Measurements from ENCODE around the gene SLC66A3. TPM values are rescaled to one million over a fixed set of nuclear protein-coding genes. Genes with fewer than 3 reads are reported as not detected.

Gene SLC66A3
- total RNA-seq, 1 experiment from 2014 or later: 21.1 TPM

- H3K27me3 ChIP-seq (ENCODE audit: control insufficient read depth, insufficient read depth, low read length): no peaks in the 10 kb centered on the region; the same call in 1 of the 2 replicates
- H3K4me3 ChIP-seq (ENCODE audit: insufficient read depth, low read depth, low read length): no peak overlapping the region
- DNase-seq: no peak
- H3K36me3 ChIP-seq (replicated peaks; ENCODE audit: control insufficient read depth, insufficient read depth, low read length): no peaks in the 10 kb centered on the region
Measured at GRCh38 chr2:11147263-11147662, 8.0 kb upstream of the SLC66A3 start.

- H3K36me3 ChIP-seq (replicated peaks; ENCODE audit: control insufficient read depth, insufficient read depth, low read length): no peaks in the 10 kb centered on the region
- peaks cover 12% of the 10 kb centered on the region for H3K27me3 ChIP-seq (ENCODE audit: control insufficient read depth, insufficient read depth, low read length)
- no peak overlapping the region for H3K4me3 ChIP-seq (ENCODE audit: insufficient read depth, low read depth, low read length)
- no peak for DNase-seq
Measured at GRCh38 chr2:11152591-11152990, 2.7 kb upstream of the SLC66A3 start.

GRCh38 chr2:11154016-11154922 lies 998 bp upstream of the SLC66A3 start:
- H3K36me3 ChIP-seq (replicated peaks; ENCODE audit: control insufficient read depth, insufficient read depth, low read length): no peaks in the 10 kb centered on the region
- DNase-seq: peak; percentile 40
- H3K4me3 ChIP-seq (ENCODE audit: insufficient read depth, low read depth, low read length): peak overlapping the region; percentile 37
- peaks cover 12% of the 10 kb centered on the region for H3K27me3 ChIP-seq (ENCODE audit: control insufficient read depth, insufficient read depth, low read length)

GRCh38 chr2:11154923-11155380 lies 315 bp upstream of the SLC66A3 start:
- Histone ChIP-seq H3K36me3 (replicated peaks; ENCODE audit: control insufficient read depth, insufficient read depth, low read length) (no peaks in the 10 kb centered on the region), H3K27me3 (ENCODE audit: control insufficient read depth, insufficient read depth, low read length) (peaks cover 12% of the 10 kb centered on the region), H3K4me3 (ENCODE audit: insufficient read depth, low read depth, low read length) (peak overlapping the region; percentile 37)
- peak; percentile 100 for DNase-seq

- peaks cover 12% of the 10 kb centered on the region for H3K27me3 ChIP-seq (ENCODE audit: control insufficient read depth, insufficient read depth, low read length)
- no peak overlapping the region for H3K4me3 ChIP-seq (ENCODE audit: insufficient read depth, low read depth, low read length)
- no peaks in the 10 kb centered on the region for H3K36me3 ChIP-seq (replicated peaks; ENCODE audit: control insufficient read depth, insufficient read depth, low read length)
- DNase-seq: peak; percentile 64
Measured at GRCh38 chr2:11156396-11157075, 1.3 kb downstream of the SLC66A3 start.

GRCh38 chr2:11157296-11157695 lies 2.0 kb downstream of the SLC66A3 start:
- H3K36me3 ChIP-seq (replicated peaks; ENCODE audit: control insufficient read depth, insufficient read depth, low read length): no peaks in the 10 kb centered on the region
- no peak overlapping the region for H3K4me3 ChIP-seq (ENCODE audit: insufficient read depth, low read depth, low read length)
- peaks cover 12% of the 10 kb centered on the region for H3K27me3 ChIP-seq (ENCODE audit: control insufficient read depth, insufficient read depth, low read length)
- DNase-seq: peak; percentile 44

GRCh38 chr2:11157731-11158130 lies 2.5 kb downstream of the SLC66A3 start:
- no peak overlapping the region for H3K4me3 ChIP-seq (ENCODE audit: insufficient read depth, low read depth, low read length)
- peaks cover 12% of the 10 kb centered on the region for H3K27me3 ChIP-seq (ENCODE audit: control insufficient read depth, insufficient read depth, low read length)
- H3K36me3 ChIP-seq (replicated peaks; ENCODE audit: control insufficient read depth, insufficient read depth, low read length): no peaks in the 10 kb centered on the region
- DNase-seq: no peak

GRCh38 chr2:11158916-11159573 lies 3.8 kb downstream of the SLC66A3 start:
- Histone ChIP-seq H3K27me3 (ENCODE audit: control insufficient read depth, insufficient read depth, low read length) (peaks cover 7% of the 10 kb centered on the region), H3K4me3 (ENCODE audit: insufficient read depth, low read depth, low read length) (no peak overlapping the region), H3K36me3 (replicated peaks; ENCODE audit: control insufficient read depth, insufficient read depth, low read length) (no peaks in the 10 kb centered on the region)
- peak; percentile 44 for DNase-seq

- no peaks in the 10 kb centered on the region for H3K36me3 ChIP-seq (replicated peaks; ENCODE audit: control insufficient read depth, insufficient read depth, low read length)
- H3K27me3 ChIP-seq (ENCODE audit: control insufficient read depth, insufficient read depth, low read length): peaks cover 7% of the 10 kb centered on the region
- DNase-seq: peak; percentile 44
Measured at GRCh38 chr2:11159574-11160170, 4.4 kb downstream of the SLC66A3 start.

GRCh38 chr2:11160256-11160655 lies 5.0 kb downstream of the SLC66A3 start:
- H3K4me3 ChIP-seq (ENCODE audit: insufficient read depth, low read depth, low read length): no peak overlapping the region
- H3K27me3 ChIP-seq (ENCODE audit: control insufficient read depth, insufficient read depth, low read length): peaks cover 7% of the 10 kb centered on the region
- DNase-seq: peak; percentile 28
- no peaks in the 10 kb centered on the region for H3K36me3 ChIP-seq (replicated peaks; ENCODE audit: control insufficient read depth, insufficient read depth, low read length)

More at GRCh38 chr2:11159574-11160170, 4.4 kb downstream of the SLC66A3 start:
- H3K4me3 ChIP-seq (ENCODE audit: insufficient read depth, low read depth, low read length): no peak overlapping the region

GRCh38 chr2:11160731-11161455 lies 5.6 kb downstream of the SLC66A3 start:
- Histone ChIP-seq H3K36me3 (replicated peaks; ENCODE audit: control insufficient read depth, insufficient read depth, low read length) (no peaks in the 10 kb centered on the region), H3K27me3 (ENCODE audit: control insufficient read depth, insufficient read depth, low read length) (peaks cover 5% of the 10 kb centered on the region), H3K4me3 (ENCODE audit: insufficient read depth, low read depth, low read length) (no peak overlapping the region)
- no peak for DNase-seq

GRCh38 chr2:11161747-11162146 lies 6.5 kb downstream of the SLC66A3 start:
- no peaks in the 10 kb centered on the region for H3K36me3 ChIP-seq (replicated peaks; ENCODE audit: control insufficient read depth, insufficient read depth, low read length)
- no peak overlapping the region for H3K4me3 ChIP-seq (ENCODE audit: insufficient read depth, low read depth, low read length)
- no peak for DNase-seq
- peaks cover 2% of the 10 kb centered on the region; the same call in 1 of the 2 replicates for H3K27me3 ChIP-seq (ENCODE audit: control insufficient read depth, insufficient read depth, low read length)

GRCh38 chr2:11163439-11164317 lies 8.4 kb downstream of the SLC66A3 start:
- no peaks in the 10 kb centered on the region for H3K36me3 ChIP-seq (replicated peaks; ENCODE audit: control insufficient read depth, insufficient read depth, low read length)
- H3K27me3 ChIP-seq (ENCODE audit: control insufficient read depth, insufficient read depth, low read length): no peaks in the 10 kb centered on the region
- DNase-seq: no peak
- no peak overlapping the region for H3K4me3 ChIP-seq (ENCODE audit: insufficient read depth, low read depth, low read length)
